CD14-positive monocyte (primary cell): ENCODE results near the gene SLC25A14. TPM values are rescaled to one million over a fixed set of nuclear protein-coding genes. Genes with fewer than 3 reads are reported as not detected.

Experiments
- DNase-seq, 3 donors: peaks; one replicate each; pipeline ENCODE4 v3.0.0-alpha.2; 2011 to 2022
- H2AFZ ChIP-seq: 2 replicates; pipeline ENCODE4 v1.6.0; 2012; ENCODE audit warnings: mild to moderate bottlenecking, low read depth, low read length, inconsistent platforms; ENCODE audit not compliant: insufficient read depth, poor library complexity, severe bottlenecking
- H3K27ac ChIP-seq, 2 donors: 1 replicate in 1 of 2; 2 replicates in 1 of 2; pipeline ENCODE4 v1.5.1; 2012 to 2013; ENCODE audit warnings: low read length in 2 of 2, control low read depth in 1 of 2, inconsistent platforms in 1 of 2, low read depth in 1 of 2, mild to moderate bottlenecking in 1 of 2
- H3K27me3 ChIP-seq, 2 donors: one replicate each; pipeline versions ENCODE4 v1.6.0 to v1.6.1; 2011 to 2013; ENCODE audit warnings: low read length in 2 of 2; ENCODE audit not compliant: control insufficient read depth in 2 of 2, insufficient read depth in 2 of 2
- H3K36me3 ChIP-seq, 2 donors: replicated peaks in 1 of 2; 1 replicate in 1 of 2; 2 replicates in 1 of 2; pipeline versions ENCODE4 v1.5.1 to v1.6.1; 2012 to 2013; ENCODE audit warnings: low read length in 2 of 2, control low read depth in 1 of 2, inconsistent platforms in 1 of 2, mild to moderate bottlenecking in 1 of 2; ENCODE audit not compliant: insufficient read depth in 2 of 2, control insufficient read depth in 1 of 2
- H3K4me1 ChIP-seq, 2 donors: 1 replicate in 1 of 2; 2 replicates in 1 of 2; pipeline versions ENCODE4 v1.5.1 to v1.6.1; 2012 to 2013; ENCODE audit warnings: low read length in 2 of 2, control low read depth in 1 of 2, inconsistent platforms in 1 of 2, mild to moderate bottlenecking in 1 of 2, moderate library complexity in 1 of 2; ENCODE audit not compliant: insufficient read depth in 2 of 2, control insufficient read depth in 1 of 2
- H3K4me2 ChIP-seq: replicated peaks from 2 replicates; pipeline ENCODE3; 2012; ENCODE audit warnings: low read length, moderate library complexity, mild to moderate bottlenecking; ENCODE audit not compliant: poor library complexity, severe bottlenecking; ENCODE audit errors: extremely low read depth
- H3K4me3 ChIP-seq, 3 experiments: fragments of 200-600 bp in 1 of 3; sonication (generic) in 1 of 3; replicated peaks in 1 of 3; 1 replicate in 2 of 3; 2 replicates in 1 of 3; pipeline ENCODE4 v1.5.1; 2011 to 2013; ENCODE audit warnings: low read length in 3 of 3, mild to moderate bottlenecking in 3 of 3, control low read depth in 2 of 3, low read depth in 2 of 3, inconsistent platforms in 1 of 3, moderate library complexity in 1 of 3
- H3K79me2 ChIP-seq: 2 replicates; pipeline ENCODE4 v1.6.0; 2012; ENCODE audit warnings: mild to moderate bottlenecking, control low read depth, inconsistent platforms, low read length, moderate library complexity; ENCODE audit not compliant: insufficient read depth
- H3K9ac ChIP-seq: 2 replicates; pipeline ENCODE4 v1.6.0; 2017; ENCODE audit warnings: low read length, mild to moderate bottlenecking; ENCODE audit not compliant: insufficient read depth, poor library complexity, severe bottlenecking
- H3K9me3 ChIP-seq, 2 donors: replicated peaks in 1 of 2; 1 replicate in 1 of 2; 2 replicates in 1 of 2; pipeline versions ENCODE4 v1.5.1 to v1.6.1; 2012 to 2013; ENCODE audit warnings: low read length in 2 of 2, control low read depth in 1 of 2; ENCODE audit not compliant: control insufficient read depth in 1 of 2, insufficient read depth in 1 of 2
- H4K20me1 ChIP-seq: 2 replicates; pipeline ENCODE4 v1.6.0; 2012; ENCODE audit warnings: mild to moderate bottlenecking, low read length, control low read depth, moderate library complexity; ENCODE audit not compliant: insufficient read depth
- H3K27ac Mint-ChIP-seq, 7 donors: one replicate each; pipeline ENCODE4 v1.8.0; 2020; ENCODE audit warnings: mild to moderate bottlenecking in 7 of 7, mixed read lengths in 7 of 7, moderate library complexity in 6 of 7, inconsistent platforms in 2 of 7
- H3K27me3 Mint-ChIP-seq, 3 donors: one replicate each; pipeline ENCODE4 v1.8.0; 2021 to 2022; ENCODE audit warnings: low read depth in 3 of 3, mild to moderate bottlenecking in 3 of 3, mixed read lengths in 3 of 3, moderate library complexity in 3 of 3, inconsistent platforms in 1 of 3
- H3K36me3 Mint-ChIP-seq, 2 donors: one replicate each; pipeline ENCODE4 v1.8.0; 2020; ENCODE audit warnings: mixed read lengths in 2 of 2, inconsistent platforms in 1 of 2, mild to moderate bottlenecking in 1 of 2
- H3K4me1 Mint-ChIP-seq: one replicate; pipeline ENCODE4 v1.8.0; 2020; ENCODE audit warnings: mild to moderate bottlenecking, mixed read lengths
- H3K4me3 Mint-ChIP-seq, 2 donors: one replicate each; pipeline ENCODE4 v1.8.0; 2020; ENCODE audit warnings: mild to moderate bottlenecking in 2 of 2, mixed read lengths in 2 of 2, moderate library complexity in 1 of 2
- H3K9me3 Mint-ChIP-seq, 7 donors: one replicate each; pipeline ENCODE4 v1.8.0; 2020 to 2022; ENCODE audit warnings: mixed read lengths in 7 of 7, mild to moderate bottlenecking in 6 of 7, moderate library complexity in 6 of 7, inconsistent platforms in 2 of 7
- WGBS: methylation state at CpG from one replicate; pipeline ENCODE4 v1.1.5; 2013; ENCODE audit warnings: missing lambda C conversion rate; ENCODE audit not compliant: insufficient coverage; 5-methylcytosine and 5-hydroxymethylcytosine counted together
- intact Hi-C, 2 donors: fragments of 100-400 bp; cut with micrococcal nuclease; formaldehyde crosslinking; loops; one replicate each; pipeline versions ENCODE4 v1.15.0 to v1.15.1; 2023
- polyA plus RNA-seq, 3 donors: library from polyadenylated mRNA; depleted of rRNA in 1 of 3; unstranded in 2 of 3; stranded (reverse) in 1 of 3; fragments of 300-500 nt in 2 of 3; fragments of >200 nt in 1 of 3; fragmentation: Illumina TruSeq in 2 of 3; gene quantifications; 1 replicate in 2 of 3; 2 replicates in 1 of 3; pipeline ENCODE4 v1.2.3, GENCODE V29; 2012 to 2021
- small RNA-seq: library from RNA; depleted of rRNA; stranded (forward); fragments of <200 nt; gene quantifications from one replicate; pipeline ENCODE3, GENCODE V24; 2012; ENCODE audit warnings: low read depth; ENCODE audit not compliant: insufficient read length
- TF ChIP-seq, protein P1 (sequence below): fragments of 200-600 bp; IDR thresholded peaks from one replicate; pipeline ENCODE4 v1.8.0; 2022; ENCODE audit warnings: antibody characterized with exemption, mild to moderate bottlenecking

Gene SLC25A14
- polyA plus RNA-seq, 3 donors: 7.5 to 19.2 (median 12.2) TPM

DNA sequence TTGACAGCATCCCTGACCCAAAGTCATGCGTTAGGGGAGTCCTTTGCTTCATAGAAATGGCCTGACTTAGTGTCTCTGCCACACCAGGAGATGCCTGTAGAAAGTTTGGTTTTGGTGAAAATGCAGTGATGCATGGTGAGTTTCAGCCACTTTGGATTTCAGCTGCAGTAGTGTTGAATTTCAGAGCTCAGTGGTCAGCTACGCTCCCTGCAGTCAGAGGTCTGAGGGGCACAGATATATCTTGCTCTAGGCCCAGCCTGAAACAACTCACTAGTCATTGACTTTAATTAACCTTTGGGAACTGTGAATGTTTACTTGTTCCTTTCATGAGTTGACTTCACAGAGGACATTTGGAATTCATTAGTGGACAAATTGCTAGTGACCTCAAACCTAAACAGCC, 79.5 kb downstream of the SLC25A14 start:
- Histone ChIP-seq H3K27me3 (no peaks in the 10 kb centered on the region), H4K20me1 (no peaks in the 10 kb centered on the region), H3K36me3 (peaks cover 4 to 7% of the 10 kb centered on the region in 2 donors), H3K79me2 (no peaks in the 10 kb centered on the region), H3K4me2 (no peak overlapping the region), H3K9ac (no peak overlapping the region), H2AFZ (no peak overlapping the region), H3K9me3 (no peaks in the 10 kb centered on the region), H3K4me1 (no peaks in the 10 kb centered on the region), H3K27ac (no peak overlapping the region), H3K4me3 (no peak overlapping the region)
- WGBS: 100% methylated on average over 1 of the region's 2 CpGs
- H3K9me3 Mint-ChIP-seq: no peaks in the 10 kb centered on the region
- no peak overlapping the region for H3K27ac Mint-ChIP-seq
- peaks cover 5% of the 10 kb centered on the region in 2 donors for H3K36me3 Mint-ChIP-seq
- no peaks in the 10 kb centered on the region for H3K4me1 Mint-ChIP-seq
- TF ChIP-seq, protein P1, sequence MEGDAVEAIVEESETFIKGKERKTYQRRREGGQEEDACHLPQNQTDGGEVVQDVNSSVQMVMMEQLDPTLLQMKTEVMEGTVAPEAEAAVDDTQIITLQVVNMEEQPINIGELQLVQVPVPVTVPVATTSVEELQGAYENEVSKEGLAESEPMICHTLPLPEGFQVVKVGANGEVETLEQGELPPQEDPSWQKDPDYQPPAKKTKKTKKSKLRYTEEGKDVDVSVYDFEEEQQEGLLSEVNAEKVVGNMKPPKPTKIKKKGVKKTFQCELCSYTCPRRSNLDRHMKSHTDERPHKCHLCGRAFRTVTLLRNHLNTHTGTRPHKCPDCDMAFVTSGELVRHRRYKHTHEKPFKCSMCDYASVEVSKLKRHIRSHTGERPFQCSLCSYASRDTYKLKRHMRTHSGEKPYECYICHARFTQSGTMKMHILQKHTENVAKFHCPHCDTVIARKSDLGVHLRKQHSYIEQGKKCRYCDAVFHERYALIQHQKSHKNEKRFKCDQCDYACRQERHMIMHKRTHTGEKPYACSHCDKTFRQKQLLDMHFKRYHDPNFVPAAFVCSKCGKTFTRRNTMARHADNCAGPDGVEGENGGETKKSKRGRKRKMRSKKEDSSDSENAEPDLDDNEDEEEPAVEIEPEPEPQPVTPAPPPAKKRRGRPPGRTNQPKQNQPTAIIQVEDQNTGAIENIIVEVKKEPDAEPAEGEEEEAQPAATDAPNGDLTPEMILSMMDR: no peak
- H3K4me3 Mint-ChIP-seq: no peak overlapping the region
- peaks cover 0 to 4% (median 2%) of the 10 kb centered on the region in 3 donors for H3K27me3 Mint-ChIP-seq
- intact Hi-C loops: no loop called here
- no peak for DNase-seq

Small RNAs within 50 kb of the gene (small RNA-seq; reads per million reads assigned to genes)
- gene AL035423.1: not detected
- gene RNU6-1130P: not detected

Other genes starting within 250 kb of the SLC25A14 start
- gene ELF4, start 229.4 kb upstream of the SLC25A14 start, polyA plus RNA-seq: 10 to 100 TPM; 10.4 to 68.6 (median 20.5) TPM
- gene AIFM1, start 174.1 kb upstream of the SLC25A14 start, polyA plus RNA-seq: 10 to 100 TPM; 15.1 to 19.1 (median 18.6) TPM
- gene RAB33A, start 168.0 kb upstream of the SLC25A14 start, polyA plus RNA-seq: 1 to 10 TPM in 2 of 3 donors, under 1 TPM in 1; 0.13 to 2.1 (median 1.6) TPM
- 1 to 10 TPM in 2 of 3 donors, under 1 TPM in 1; 0.66 to 1.8 (median 1.3) TPM for gene ZNF280C, start 71.0 kb upstream of the SLC25A14 start, polyA plus RNA-seq
- not detected for gene GPR119, start 45.8 kb downstream of the SLC25A14 start, polyA plus RNA-seq
- 10 to 100 TPM; 11.9 to 15.0 (median 13.1) TPM for gene RBMX2, start 62.1 kb downstream of the SLC25A14 start, polyA plus RNA-seq